ENCODE measurements around the gene YWHAE. TPM values are rescaled to one million over a fixed set of nuclear protein-coding genes. Genes with fewer than 3 reads are reported as not detected.
A peak's percentile ranks its signal among the peaks of the same experiment; 100 is the strongest.
"Not testable (repeated sequence)": the region's sequence is repeated elsewhere in the genome, so short reads cannot be mapped to it uniquely, and the experiment has no call there.

YWHAE gene
- total RNA-seq, 4 donors from 2014 or later: 581 to 765 (median 678) TPM

DNA sequence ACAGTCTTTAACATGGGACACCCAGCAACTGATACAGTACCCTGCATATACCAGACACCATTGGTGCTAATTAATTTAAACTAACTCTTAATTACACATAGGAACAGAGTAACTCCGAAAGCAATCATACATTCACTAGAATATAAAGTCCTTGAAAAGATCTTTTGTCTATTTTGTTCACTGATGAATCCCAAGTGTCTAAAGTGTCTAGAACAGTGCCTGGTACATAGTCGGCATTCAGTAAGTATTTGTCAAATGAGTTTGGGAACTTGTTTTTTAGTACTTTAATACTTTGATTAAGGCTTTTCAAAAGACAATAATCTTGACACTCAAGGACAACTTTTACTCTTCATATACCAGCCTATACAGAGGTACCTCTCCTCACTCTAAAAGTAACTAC lies 13.8 kb downstream of the YWHAE start:
- Histone ChIP-seq H3K27me3 (no peaks in the 10 kb centered on the region), H3K27ac (peak overlapping the region in 1 of 4 donors; percentile 56), H3K36me3 (no peaks in the 10 kb centered on the region), H3K4me1 (peaks cover 4 to 92% (median 41%) of the 10 kb centered on the region in 4 donors), H3K9me3 (no peaks in the 10 kb centered on the region), H3K4me3 (no peak overlapping the region)
- no peak for TF ChIP-seq EP300 (IDR thresholded peaks at IDR 0.05)
- TF ChIP-seq CTCF (IDR thresholded peaks at IDR 0.05): no peak
- no peak for TF ChIP-seq POLR2A (IDR thresholded peaks at IDR 0.05)
- DNase-seq (ENCODE audit: low spot score in 2 of 2): no peak
- 56 to 57% methylated on average over 2 of the region's 2 CpGs for WGBS, 2 donors

GRCh38 chr17:1385861-1386260 lies 14.2 kb downstream of the YWHAE start:
- no peak for DNase-seq (ENCODE audit: low spot score in 2 of 2)
- 23 to 32% methylated on average over 2 of the region's 2 CpGs for WGBS, 2 donors
- no peak for TF ChIP-seq EP300 (IDR thresholded peaks at IDR 0.05)
- TF ChIP-seq CTCF (IDR thresholded peaks at IDR 0.05): no peak
- TF ChIP-seq POLR2A (IDR thresholded peaks at IDR 0.05): no peak

GRCh38 chr17:1384905-1385435 lies 15.1 kb downstream of the YWHAE start:
- no peaks in the 10 kb centered on the region for H3K9me3 ChIP-seq
- 4 to 13% methylated on average over 1 of the region's 1 CpG for WGBS, 2 donors
- peak overlapping the region in 1 of 4 donors; percentile 1 for H3K27ac ChIP-seq
- no peak for TF ChIP-seq CTCF (IDR thresholded peaks at IDR 0.05)
- no peak for TF ChIP-seq POLR2A (IDR thresholded peaks at IDR 0.05)
- no peak for TF ChIP-seq EP300 (IDR thresholded peaks at IDR 0.05)
- no peak overlapping the region for H3K4me3 ChIP-seq
- no peaks in the 10 kb centered on the region for H3K36me3 ChIP-seq
- H3K27me3 ChIP-seq: no peaks in the 10 kb centered on the region
- H3K4me1 ChIP-seq: peaks cover 0 to 92% (median 35%) of the 10 kb centered on the region in 4 donors
- DNase-seq (ENCODE audit: low spot score in 2 of 2): no peak

More at GRCh38 chr17:1385861-1386260, 14.2 kb downstream of the YWHAE start:
- H3K27me3 ChIP-seq: no peaks in the 10 kb centered on the region
- peaks cover 4 to 92% (median 39%) of the 10 kb centered on the region in 4 donors for H3K4me1 ChIP-seq
- H3K4me3 ChIP-seq: no peak overlapping the region
- H3K9me3 ChIP-seq: no peaks in the 10 kb centered on the region
- no peak overlapping the region for H3K27ac ChIP-seq
- no peaks in the 10 kb centered on the region for H3K36me3 ChIP-seq

DNA sequence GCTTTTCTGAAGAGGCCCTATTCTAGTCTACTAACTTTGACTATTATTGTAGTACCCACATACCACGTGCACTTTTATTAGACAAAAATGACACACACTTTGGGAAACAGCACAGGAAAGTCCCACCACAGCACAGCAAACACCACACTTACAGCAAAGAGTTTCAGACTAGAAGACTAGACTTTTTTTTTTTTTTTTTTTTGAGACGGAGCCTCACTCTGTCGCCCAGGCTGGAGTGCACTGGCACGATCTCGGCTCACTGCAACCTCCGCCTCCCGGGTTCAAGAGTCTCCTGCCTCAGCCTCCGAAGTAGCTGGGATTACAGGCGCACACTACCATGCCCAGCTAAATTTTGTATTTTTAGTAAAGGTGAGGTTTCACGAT lies 20.1 kb downstream of the YWHAE start:
- Histone ChIP-seq H3K4me3 (no peak overlapping the region), H3K9me3 (no peaks in the 10 kb centered on the region), H3K27ac (peak overlapping the region in 3 of 4 donors; percentile 31 to 71 (median 61)), H3K4me1 (peaks cover 0 to 95% (median 61%) of the 10 kb centered on the region in 4 donors), H3K27me3 (no peaks in the 10 kb centered on the region), H3K36me3 (no peaks in the 10 kb centered on the region)
- WGBS, 2 donors: 44 to 56% methylated on average over 10 of the region's 10 CpGs
- DNase-seq (ENCODE audit: low spot score in 2 of 2): no peak
- TF ChIP-seq EP300 (IDR thresholded peaks at IDR 0.05): no peak
- TF ChIP-seq POLR2A (IDR thresholded peaks at IDR 0.05): no peak
- no peak for TF ChIP-seq CTCF (IDR thresholded peaks at IDR 0.05)

- Histone ChIP-seq H3K4me1 (peaks cover 0 to 95% (median 65%) of the 10 kb centered on the region in 4 donors), H3K27ac (peak overlapping the region in 2 of 4 donors; percentile 54 to 71), H3K36me3 (no peaks in the 10 kb centered on the region), H3K9me3 (no peaks in the 10 kb centered on the region), H3K27me3 (no peaks in the 10 kb centered on the region), H3K4me3 (no peak overlapping the region)
- 59% methylated on average over 11 of the region's 11 CpGs for WGBS, 2 donors
- no peak for DNase-seq (ENCODE audit: low spot score in 2 of 2)
- TF ChIP-seq POLR2A (IDR thresholded peaks at IDR 0.05) (no peak), EP300 (IDR thresholded peaks at IDR 0.05) (no peak), CTCF (IDR thresholded peaks at IDR 0.05) (no peak)
Measured at GRCh38 chr17:1379208-1379929, 20.7 kb downstream of the YWHAE start.

DNA sequence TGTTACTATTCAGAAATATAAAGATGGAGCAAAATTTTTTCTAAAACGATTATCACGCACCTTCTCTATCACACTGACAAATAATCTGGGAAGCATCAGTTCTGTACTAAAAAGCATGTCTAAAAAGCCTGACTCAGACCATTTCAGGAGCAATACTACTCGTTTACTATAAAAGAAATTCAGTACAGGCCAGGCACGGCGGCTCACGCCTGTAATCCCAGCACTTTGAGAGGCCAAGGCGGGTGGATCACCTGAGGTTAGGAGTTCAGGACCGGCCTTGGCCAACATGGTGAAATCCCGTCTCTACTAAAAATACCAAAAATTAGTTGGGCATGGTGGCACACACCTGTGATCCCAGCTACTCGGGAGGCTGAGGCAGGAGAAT lies 21.6 kb downstream of the YWHAE start:
- not testable (repeated sequence) for H3K4me3 ChIP-seq; H3K27me3 ChIP-seq; DNase-seq (ENCODE audit: low spot score in 2 of 2); H3K9me3 ChIP-seq; H3K36me3 ChIP-seq
- Histone ChIP-seq H3K4me1 (peaks cover 0 to 95% (median 72%) of the 10 kb centered on the region in 4 donors), H3K27ac (peak overlapping the region in 2 of 4 donors; percentile 54 to 71)
- WGBS, 2 donors: 61 to 72% methylated on average over 10 of the region's 10 CpGs
